HG03354 (cell line): ENCODE results near the gene BTN3A1.

Source experiments
- ATAC-seq: cut with Tn5 transposase; IDR thresholded peaks from one replicate; pipeline ENCODE4 v1.9.1; 2021; ENCODE audit warnings: mild to moderate bottlenecking; ENCODE audit not compliant: unreplicated experiment, poor library complexity, severe bottlenecking

Gene BTN3A1

DNA sequence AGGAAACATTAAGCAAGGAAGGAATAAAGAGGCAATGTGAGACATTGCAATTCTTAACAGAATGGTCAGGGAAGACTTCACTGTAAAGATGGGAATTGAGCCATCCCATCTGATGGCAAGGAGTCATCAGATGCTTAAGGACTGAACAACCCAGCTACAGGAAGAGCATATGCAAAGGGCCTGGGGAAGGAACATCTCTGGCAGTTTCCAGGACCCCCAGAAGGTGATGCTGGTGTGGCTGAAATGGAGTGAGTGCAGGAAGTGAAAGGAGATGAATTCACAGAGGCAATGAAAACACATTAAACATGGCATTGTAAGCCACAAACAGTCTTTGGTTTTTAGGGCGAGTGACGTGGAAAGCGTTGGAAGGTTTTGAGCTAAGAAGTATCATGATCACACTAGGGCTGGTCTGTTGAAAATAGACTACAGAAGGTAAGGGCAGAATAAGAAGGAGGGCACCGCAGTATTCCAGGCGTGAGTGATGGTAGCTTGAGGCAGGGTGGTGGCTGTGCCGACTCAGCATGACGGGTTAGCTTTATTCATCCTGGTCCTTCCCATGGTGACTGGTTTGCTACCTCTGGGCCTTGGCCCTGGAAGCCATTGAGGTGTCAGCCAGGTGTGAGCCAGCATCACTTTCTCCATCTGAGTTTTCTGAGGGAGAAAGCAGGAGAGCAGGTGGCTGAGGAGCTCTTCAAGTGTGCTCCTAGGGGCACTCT lies 62.5 kb downstream of the BTN3A1 start:
- ATAC-seq: no peak
